ENCODE measurements around the gene KRTAP4-5.
"Not testable (repeated sequence)": the region's sequence is repeated elsewhere in the genome, so short reads cannot be mapped to it uniquely, and the experiment has no call there.

The KRTAP4-5 gene

DNA sequence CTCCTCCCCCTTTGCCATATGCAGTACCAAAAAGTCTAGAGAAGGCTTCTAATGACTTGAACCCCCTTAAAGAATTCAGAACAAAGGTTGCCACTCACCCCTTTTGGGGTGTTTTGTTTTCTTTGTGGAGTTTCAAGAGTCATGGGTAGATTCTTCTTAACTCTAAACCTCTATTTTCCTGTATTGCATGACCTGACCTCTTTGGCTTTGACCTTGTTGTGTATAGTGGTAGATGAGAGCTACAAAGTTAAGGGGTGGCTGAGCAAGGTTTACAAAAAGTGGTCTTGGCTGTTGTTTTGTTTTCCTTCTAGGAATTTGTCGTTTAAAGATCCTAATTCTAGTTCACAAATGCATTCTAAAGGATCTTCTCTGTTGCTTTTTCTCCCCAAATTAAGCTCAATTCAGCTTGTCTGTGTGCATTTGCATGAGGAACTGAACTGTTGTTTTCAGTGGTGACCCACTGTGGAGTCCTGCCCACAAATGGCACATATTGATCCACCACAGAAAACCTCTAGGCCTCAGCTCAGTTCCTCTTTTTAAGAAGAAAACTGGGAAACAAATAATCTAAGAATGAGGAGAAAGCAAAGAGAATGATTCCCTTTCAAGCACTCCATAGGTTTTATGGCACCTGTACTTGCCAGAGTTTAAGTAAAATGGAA, 40.8 kb downstream of the KRTAP4-5 start:
- DNase-seq (ENCODE audit: low read depth in 2 of 2) = not testable (repeated sequence)

DNA sequence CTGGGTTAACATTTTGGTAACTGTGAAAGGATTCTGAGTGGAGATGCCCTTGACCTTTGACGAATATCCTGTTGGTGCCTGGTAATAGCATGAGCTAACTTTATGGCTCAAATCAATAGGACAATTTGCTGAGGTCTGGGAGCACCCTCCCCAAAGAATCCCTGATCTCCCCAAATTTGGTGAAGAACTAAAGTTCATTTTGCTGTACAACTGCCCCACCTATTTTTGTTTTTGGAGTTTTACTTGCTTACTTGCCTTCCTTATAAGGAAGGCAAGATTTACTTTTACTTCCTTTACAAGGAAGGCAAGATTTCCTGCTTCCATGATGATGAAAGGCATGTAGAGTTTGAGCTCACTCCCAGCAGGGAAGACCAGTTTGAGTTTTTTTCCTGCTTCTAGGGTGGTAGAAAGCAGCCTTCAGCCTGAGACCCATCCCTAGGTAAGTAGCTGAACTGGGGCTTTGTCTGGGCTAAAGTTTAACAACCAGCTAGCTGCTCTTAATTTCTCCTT, 41.6 kb downstream of the KRTAP4-5 start:
- DNase-seq (ENCODE audit: low read depth in 2 of 2) = no peak

DNA sequence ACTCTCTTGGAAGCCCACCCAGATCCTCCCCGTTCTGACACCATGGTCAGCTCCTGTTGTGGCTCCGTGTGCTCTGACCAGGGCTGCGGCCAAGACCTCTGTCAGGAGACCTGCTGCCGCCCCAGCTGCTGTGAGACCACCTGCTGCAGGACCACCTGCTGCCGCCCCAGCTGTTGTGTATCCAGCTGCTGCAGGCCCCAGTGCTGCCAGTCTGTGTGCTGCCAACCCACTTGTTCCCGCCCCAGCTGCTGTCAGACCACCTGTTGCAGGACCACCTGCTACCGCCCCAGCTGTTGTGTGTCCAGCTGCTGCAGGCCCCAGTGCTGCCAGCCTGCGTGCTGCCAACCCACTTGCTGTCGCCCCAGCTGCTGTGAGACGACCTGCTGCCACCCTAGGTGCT, 44.3 kb downstream of the KRTAP4-5 start, which contains the start of gene KRTAP4-9:
TSS of gene KRTAP4-9 (plus strand) at position 43 of the 400 bp plus-strand sequence. CDS start at position 43, 0 bp downstream.
- not testable (repeated sequence) for DNase-seq (ENCODE audit: low read depth in 2 of 2)

DNA sequence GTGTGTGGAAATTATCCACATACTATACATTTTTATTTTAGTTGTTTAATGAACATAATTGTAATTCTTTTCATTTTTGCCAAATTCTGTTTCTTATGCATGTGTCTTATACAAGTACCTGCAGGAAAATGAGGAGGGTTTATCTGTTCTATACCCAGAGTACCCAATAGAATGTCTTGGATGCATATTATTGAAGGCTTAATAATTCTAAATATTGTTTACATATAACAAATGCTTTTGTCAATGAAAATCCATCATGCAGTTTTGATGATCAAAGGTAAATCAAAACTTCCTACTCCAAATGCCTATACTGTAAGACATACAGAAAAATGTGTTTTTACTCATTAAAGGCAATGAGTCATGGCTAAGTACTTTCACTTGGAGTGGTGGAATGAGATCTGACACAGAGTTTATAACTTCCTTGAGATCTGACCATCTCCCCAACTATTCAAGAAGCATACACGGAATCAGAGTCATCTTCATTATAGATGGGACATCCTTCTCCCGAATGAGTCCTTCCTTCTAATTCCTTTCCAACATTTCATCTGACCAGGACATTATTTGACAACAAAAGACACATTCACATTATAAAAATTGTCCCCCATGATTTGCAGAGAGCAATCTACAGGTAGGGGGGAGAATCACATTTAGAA, 45.1 kb downstream of the KRTAP4-5 start:
- not testable (repeated sequence) for DNase-seq (ENCODE audit: low read depth in 2 of 2)

DNA sequence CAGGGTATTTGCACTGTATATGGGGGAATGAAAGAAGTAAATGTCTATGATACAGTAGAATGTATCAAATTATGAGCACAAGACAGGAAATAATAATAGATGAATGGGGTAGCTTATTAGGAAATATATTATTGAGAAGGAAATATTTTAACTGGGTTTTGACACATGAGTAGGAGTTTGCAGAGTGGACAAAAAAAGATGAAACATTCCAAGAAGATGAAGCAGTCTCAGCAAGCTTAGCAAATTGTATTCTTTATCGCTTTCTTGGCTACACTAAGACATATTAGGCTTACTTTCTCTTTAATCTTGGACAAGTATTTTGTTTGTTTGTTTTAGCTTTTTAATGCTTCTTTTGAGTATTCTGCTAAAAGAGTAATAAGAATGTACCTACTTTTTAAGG, 45.7 kb downstream of the KRTAP4-5 start:
- DNase-seq (ENCODE audit: low read depth in 2 of 2) = no peak

DNA sequence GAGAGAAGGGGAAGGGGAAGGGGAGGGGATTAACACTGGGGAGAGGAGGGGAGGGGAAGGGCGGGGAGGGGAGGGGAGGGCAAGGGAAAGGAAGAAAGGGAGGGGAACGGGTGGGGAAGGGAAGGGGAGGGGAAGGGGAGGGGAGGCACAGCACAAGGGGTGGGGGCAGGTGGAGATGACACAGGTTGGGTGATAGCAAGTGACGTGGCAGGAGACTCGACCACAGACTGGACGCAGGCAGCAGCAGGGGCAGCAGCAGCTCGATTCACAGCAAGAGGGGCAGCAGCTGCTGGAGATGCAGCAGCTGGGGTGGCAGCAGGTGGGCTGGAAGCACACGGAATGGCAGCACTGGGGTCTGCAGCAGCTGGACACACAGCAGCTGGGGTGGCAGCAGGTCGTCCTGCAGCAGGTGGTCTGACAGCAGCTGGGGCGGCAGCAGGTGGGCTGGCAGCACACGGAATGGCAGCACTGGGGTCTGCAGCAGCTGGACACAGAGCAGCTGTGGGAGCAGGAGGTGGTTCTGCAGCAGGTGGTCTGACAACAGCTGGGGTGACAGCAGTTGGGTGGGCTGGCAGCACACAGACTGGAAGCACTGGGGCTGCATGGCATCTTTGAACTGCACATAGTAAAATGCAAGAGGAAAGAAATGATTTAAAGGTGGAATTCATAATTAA, 47.9 kb downstream of the KRTAP4-5 start, which contains the start of gene KRTAP4-16:
TSS of gene KRTAP4-16 (minus strand) at position 624 of the 674 bp plus-strand sequence. CDS start at position 624, 0 bp downstream.
- no peak for DNase-seq (ENCODE audit: low read depth in 2 of 2)

DNA sequence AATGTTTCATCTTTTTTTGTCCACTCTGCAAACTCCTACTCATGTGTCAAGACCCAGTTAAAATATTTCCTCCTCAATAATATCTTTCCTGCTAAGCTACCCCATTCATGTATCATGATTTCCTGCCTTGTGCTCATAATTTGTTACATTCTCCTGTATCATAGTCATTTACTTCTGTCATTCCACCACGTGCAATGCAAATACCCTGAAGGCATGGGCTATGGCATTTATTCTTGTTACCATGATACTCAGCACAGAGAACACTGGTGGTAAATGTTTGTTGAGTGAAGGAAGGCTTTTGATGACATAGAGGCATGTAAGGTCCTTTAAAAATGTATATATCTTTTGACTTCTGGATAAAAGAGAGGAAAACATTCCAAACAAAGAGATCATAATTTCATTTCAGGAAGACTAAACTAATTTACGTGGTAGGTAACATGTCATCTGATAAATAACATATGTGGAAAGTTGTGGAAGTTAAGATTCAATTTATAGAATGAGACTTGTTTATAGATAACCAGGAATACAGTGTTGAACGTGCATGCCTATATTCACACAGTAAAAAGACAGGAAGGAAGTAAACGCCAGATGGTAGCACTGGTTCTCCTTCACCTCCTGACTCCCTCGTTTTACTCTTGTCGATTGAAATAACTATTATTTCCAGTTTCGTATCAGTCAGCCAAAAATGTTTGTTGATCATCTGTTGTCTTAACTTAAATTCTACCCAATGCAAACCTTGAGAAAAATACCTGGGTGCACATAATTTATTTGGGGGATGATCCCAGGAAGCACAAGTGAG, 49.7 kb downstream of the KRTAP4-5 start:
- not testable (repeated sequence) for DNase-seq (ENCODE audit: low read depth in 2 of 2)
